Endothelial cell of umbilical vein (primary cell): Measurements from ENCODE around the gene DPYSL4. TPM values are rescaled to one million over a fixed set of nuclear protein-coding genes. Genes with fewer than 3 reads are reported as not detected.

Experiments used
- BruUV-seq: library from RNA; stranded (reverse); fragments of 400-500 nt; replicated peaks from 2 replicates; lab custom pipeline; 2021; lab: Mats Ljungman, UMichigan
- CTCF ChIA-PET: fragments of 300-600, 350-600 bp; sonication (Branson Sonifier 250); formaldehyde crosslinking; loops from one replicate; lab custom pipeline; 2021; ENCODE audit warnings: antibody characterized with exemption, inconsistent platforms; lab: Charles Lee
- POLR2A ChIA-PET: fragments of 300-600, 350-600 bp; sonication (Branson Sonifier 250); formaldehyde crosslinking; loops from one replicate; lab custom pipeline; 2021; ENCODE audit warnings: antibody characterized with exemption, inconsistent platforms; lab: Charles Lee
- DNase-seq: peaks from one replicate; pipeline ENCODE4 v3.0.0-alpha.2; 2011; ENCODE audit warnings: low read depth, low spot score
- FAIRE-seq: peaks from 2 replicates; lab custom pipeline; 2011; peaks lifted over from hg19 to GRCh38; lab: Jason Lieb, UNC
- H2AFZ ChIP-seq: 2 replicates; pipeline ENCODE4 v1.6.0; 2012; ENCODE audit warnings: low read depth, low read length, control low read depth, inconsistent platforms
- H3K27ac ChIP-seq: 2 replicates; pipeline ENCODE4 v1.5.1; 2011; ENCODE audit warnings: low read depth, mild to moderate bottlenecking, control low read depth, low read length, moderate library complexity; ENCODE audit not compliant: insufficient read depth
- H3K27me3 ChIP-seq, 2 experiments: 2 replicates each; pipeline versions ENCODE4 v1.6.0 to v1.6.1; 2011; ENCODE audit warnings: low read length in 2 of 2, mixed read lengths in 1 of 2; ENCODE audit not compliant: control insufficient read depth in 2 of 2, insufficient read depth in 2 of 2
- H3K36me3 ChIP-seq, 2 experiments: 2 replicates in 1 of 2; 3 replicates in 1 of 2; pipeline ENCODE4 v1.5.1; 2011; ENCODE audit warnings: low read length in 2 of 2, mild to moderate bottlenecking in 1 of 2, moderate library complexity in 1 of 2; ENCODE audit not compliant: control insufficient read depth in 2 of 2, insufficient read depth in 2 of 2; ENCODE audit errors: extremely low read depth in 1 of 2
- H3K4me1 ChIP-seq: 3 replicates; pipeline ENCODE4 v1.5.1; 2011; ENCODE audit warnings: mild to moderate bottlenecking, low read length; ENCODE audit not compliant: control insufficient read depth, insufficient read depth; ENCODE audit errors: extremely low read depth
- H3K4me2 ChIP-seq: 2 replicates; pipeline ENCODE4 v1.6.1; 2011; ENCODE audit warnings: low read length, control low read depth, mixed read lengths; ENCODE audit not compliant: insufficient read depth
- H3K4me3 ChIP-seq, 3 experiments: fragments of 200-600 bp in 1 of 3; sonication (generic), shearing (Covaris generic) in 1 of 3; replicated peaks in 1 of 3; 2 replicates each; pipeline ENCODE4 v1.5.1; 2011 to 2016; ENCODE audit warnings: control low read depth in 3 of 3, low read length in 3 of 3, mild to moderate bottlenecking in 2 of 3, inconsistent platforms in 1 of 3, low read depth in 1 of 3, moderate library complexity in 1 of 3; ENCODE audit not compliant: insufficient read depth in 1 of 3
- H3K79me2 ChIP-seq: 2 replicates; pipeline ENCODE4 v1.6.0; 2012; ENCODE audit warnings: low read length, inconsistent platforms; ENCODE audit not compliant: control insufficient read depth, insufficient read depth
- H3K9ac ChIP-seq: replicated peaks from 2 replicates; pipeline ENCODE3; 2011; ENCODE audit warnings: low read length, control low read depth; ENCODE audit not compliant: insufficient read depth; ENCODE audit errors: extremely low read depth
- H3K9me1 ChIP-seq: replicated peaks from 3 replicates; pipeline ENCODE4 v1.6.0; 2011; ENCODE audit warnings: mild to moderate bottlenecking, low read length; ENCODE audit not compliant: control insufficient read depth, insufficient read depth; ENCODE audit errors: extremely low read depth
- H3K9me3 ChIP-seq: replicated peaks from 2 replicates; pipeline ENCODE4 v1.5.1; 2012; ENCODE audit warnings: low read length, inconsistent platforms; ENCODE audit not compliant: control insufficient read depth, insufficient read depth
- H4K20me1 ChIP-seq: replicated peaks from 2 replicates; pipeline ENCODE3; 2011; ENCODE audit warnings: mild to moderate bottlenecking, low read length; ENCODE audit not compliant: control insufficient read depth, insufficient read depth; ENCODE audit errors: extremely low read depth
- CTCF ChIP-seq, 2 donors: IDR thresholded peaks; 1 replicate in 1 of 2; 2 replicates in 1 of 2; pipeline ENCODE4 v1.5.1; 2011; ENCODE audit warnings: low read length in 2 of 2, mild to moderate bottlenecking in 2 of 2, moderate library complexity in 2 of 2, control low read depth in 1 of 2, inconsistent platforms in 1 of 2, low read depth in 1 of 2; ENCODE audit not compliant: insufficient read depth in 1 of 2; ENCODE audit errors: extremely low read depth in 1 of 2
- EZH2 ChIP-seq: IDR thresholded peaks from 2 replicates; pipeline ENCODE4 v1.6.1; 2012; ENCODE audit warnings: borderline replicate concordance, low read depth, mild to moderate bottlenecking, moderate library complexity, low read length, inconsistent platforms; ENCODE audit not compliant: severe bottlenecking
- FOS ChIP-seq: IDR thresholded peaks from 2 replicates; pipeline ENCODE4 v1.6.1; 2011; ENCODE audit warnings: mild to moderate bottlenecking, low read length, moderate library complexity, borderline replicate concordance; ENCODE audit not compliant: insufficient read depth
- GATA2 ChIP-seq: IDR thresholded peaks from 2 replicates; pipeline ENCODE4 v1.7.0; 2011; ENCODE audit warnings: low read depth, mild to moderate bottlenecking, moderate library complexity, mixed read lengths, low read length; ENCODE audit not compliant: insufficient read length, insufficient read depth
- JUN ChIP-seq: IDR thresholded peaks from 2 replicates; pipeline ENCODE4 v1.6.1; 2011; ENCODE audit warnings: borderline replicate concordance, low read depth; ENCODE audit not compliant: insufficient read length, insufficient read depth
- MAX ChIP-seq: IDR thresholded peaks from 2 replicates; pipeline ENCODE4 v1.6.1; 2011; ENCODE audit not compliant: insufficient read depth, insufficient read length
- MYC ChIP-seq: IDR thresholded peaks from one replicate; pipeline ENCODE4 v1.6.1; 2011; ENCODE audit warnings: mild to moderate bottlenecking, low read depth, low read length
- POLR2A ChIP-seq: IDR thresholded peaks from 2 replicates; pipeline ENCODE4 v1.6.1; 2012; ENCODE audit warnings: low read depth, mild to moderate bottlenecking, control low read depth, low read length
- POLR2AphosphoS5 ChIP-seq: IDR thresholded peaks from 2 replicates; pipeline ENCODE4 v1.6.1; 2012; ENCODE audit warnings: low read depth, mild to moderate bottlenecking, control low read depth, low read length, moderate library complexity; ENCODE audit not compliant: insufficient read depth
- dilution Hi-C: fragments of 300-500 bp; cut with MboI; formaldehyde crosslinking; loops from one replicate; pipeline ENCODE4 v1.15.0; 2019; ENCODE audit warnings: low sequenced_read_pairs; ENCODE audit not compliant: extremely low pct_ligation_motif_present
- intact Hi-C: fragments of 100-400 bp; cut with micrococcal nuclease; formaldehyde crosslinking; loops from one replicate; pipeline ENCODE4 v1.10.0; 2022
- polyA plus RNA-seq, 4 experiments: library from polyadenylated mRNA; depleted of rRNA in 3 of 4; stranded (reverse) in 3 of 4; unstranded in 1 of 4; fragments of >200 nt; gene quantifications; 2 replicates each; pipeline versions ENCODE4 v1.2.1 to v1.2.3, GENCODE V29; 2011 to 2012; ENCODE audit warnings: missing spikeins in 1 of 4
- total RNA-seq: library from RNA; stranded (reverse); gene quantifications from 2 replicates; pipeline ENCODE4 v1.2.3, GENCODE V29; 2021

Gene DPYSL4
- total and polyA plus RNA-seq, 2 donors (not counting 3 experiments of a cell fraction or from before 2014, with no cell fraction given) = 27.1 to 60.0 TPM

GRCh38 chr10:132145002-132145401 is 41.7 kb upstream of the DPYSL4 start:
- dilution Hi-C loops = no loop called here
- H3K79me2 ChIP-seq = no peaks in the 10 kb centered on the region

More at GRCh38 chr10:132145002-132145401, 41.7 kb upstream of the DPYSL4 start:
- no peak overlapping the region for H3K27ac ChIP-seq
- no peaks in the 10 kb centered on the region for H4K20me1 ChIP-seq
- no peak for FAIRE-seq
- H3K9me3 ChIP-seq = no peaks in the 10 kb centered on the region
- ChIA-PET CTCF (interaction anchor here (1.3 kb wide), 1 partner anchor 122 kb away, joined by 5 read pairs; no protein-coding TSS in a partner anchor), POLR2A (no interaction called here)
- H3K27me3 ChIP-seq = peaks cover 0 to 2% of the 10 kb centered on the region in 2 experiments
- H3K4me1 ChIP-seq = no peaks in the 10 kb centered on the region
- H3K4me3 ChIP-seq = no peak overlapping the region
- intact Hi-C loops = loop anchor here (10.0 kb wide), 1 partner anchor 1950 kb away; no protein-coding TSS in a partner anchor
- DNase-seq = no peak
- no peak overlapping the region for H2AFZ ChIP-seq
- no TSS peak for BruUV-seq
- TF ChIP-seq EZH2 = no peak
- no peak for TF ChIP-seq GATA2
- no peak for TF ChIP-seq JUN
- TF ChIP-seq MYC = no peak
- TF ChIP-seq POLR2A = no peak
- no peak for TF ChIP-seq MAX
- no peak for TF ChIP-seq CTCF (IDR thresholded peaks at IDR 0.05; ENCODE audit: extremely low read depth in 1 of 2, insufficient read depth in 1 of 2, low read depth in 1 of 2, low read length in 2 of 2)
- no peak for TF ChIP-seq POLR2AphosphoS5
- no peak for TF ChIP-seq FOS
- H3K9ac ChIP-seq = no peak overlapping the region
- no peaks in the 10 kb centered on the region for H3K36me3 ChIP-seq
- H3K4me2 ChIP-seq = no peak overlapping the region
- H3K9me1 ChIP-seq = no peaks in the 10 kb centered on the region
